IPS-NIHi11 (cell line): Measurements from ENCODE around the gene MCTP2.

ENCODE experiments used
- DNase-seq: peaks from one replicate; pipeline ENCODE4 v3.0.0; 2012; ENCODE audit warnings: mixed read lengths, low spot score

The MCTP2 gene

GRCh38 chr15:94263341-94264273 lies 32.2 kb downstream of the MCTP2 start:
- DNase-seq, result no peak

- no peak for DNase-seq
Measured at GRCh38 chr15:94265009-94265408, 33.6 kb downstream of the MCTP2 start.

- no peak for DNase-seq
Measured at GRCh38 chr15:94265982-94266381, 34.6 kb downstream of the MCTP2 start.

GRCh38 chr15:94266789-94267188 lies 35.4 kb downstream of the MCTP2 start:
- DNase-seq, result no peak

- DNase-seq, result no peak
Measured at GRCh38 chr15:94269954-94270353, 38.6 kb downstream of the MCTP2 start.

GRCh38 chr15:94270570-94270969 lies 39.2 kb downstream of the MCTP2 start:
- DNase-seq, result no peak

- DNase-seq, result no peak
Measured at GRCh38 chr15:94272251-94272898, 41.0 kb downstream of the MCTP2 start.

- DNase-seq, result no peak
Measured at GRCh38 chr15:94273826-94274225, 42.5 kb downstream of the MCTP2 start.

- DNase-seq, result no peak
Measured at GRCh38 chr15:94274745-94275144, 43.4 kb downstream of the MCTP2 start.

GRCh38 chr15:94277485-94277884 lies 46.1 kb downstream of the MCTP2 start:
- no peak for DNase-seq

- DNase-seq, result no peak
Measured at GRCh38 chr15:94279736-94280135, 48.4 kb downstream of the MCTP2 start.

- no peak for DNase-seq
Measured at GRCh38 chr15:94280301-94280700, 48.9 kb downstream of the MCTP2 start.

GRCh38 chr15:94282269-94283250 lies 51.2 kb downstream of the MCTP2 start:
- no peak for DNase-seq

- DNase-seq, result no peak
Measured at GRCh38 chr15:94286583-94286982, 55.2 kb downstream of the MCTP2 start.

- no peak for DNase-seq
Measured at GRCh38 chr15:94287794-94288246, 56.5 kb downstream of the MCTP2 start.

GRCh38 chr15:94290730-94291129 lies 59.4 kb downstream of the MCTP2 start:
- DNase-seq, result no peak

- no peak for DNase-seq
Measured at GRCh38 chr15:94293411-94294402, 62.3 kb downstream of the MCTP2 start.

- no peak for DNase-seq
Measured at GRCh38 chr15:94294556-94294955, 63.2 kb downstream of the MCTP2 start.

- no peak for DNase-seq
Measured at GRCh38 chr15:94295275-94295674, 63.9 kb downstream of the MCTP2 start.

- no peak for DNase-seq
Measured at GRCh38 chr15:94296717-94297116, 65.4 kb downstream of the MCTP2 start.

GRCh38 chr15:94297558-94297957 lies 66.2 kb downstream of the MCTP2 start:
- no peak for DNase-seq
